Inferior parietal cortex (tissue), 1 donor: Measurements from ENCODE around the gene SORBS1.
"Not testable (repeated sequence)": the region's sequence is repeated elsewhere in the genome, so short reads cannot be mapped to it uniquely, and the experiment has no call there.

Source experiments
- DNase-seq: peaks from one replicate; pipeline ENCODE4 v3.0.0-alpha.2; 2016; ENCODE audit errors: extremely low spot score

Gene SORBS1

DNA sequence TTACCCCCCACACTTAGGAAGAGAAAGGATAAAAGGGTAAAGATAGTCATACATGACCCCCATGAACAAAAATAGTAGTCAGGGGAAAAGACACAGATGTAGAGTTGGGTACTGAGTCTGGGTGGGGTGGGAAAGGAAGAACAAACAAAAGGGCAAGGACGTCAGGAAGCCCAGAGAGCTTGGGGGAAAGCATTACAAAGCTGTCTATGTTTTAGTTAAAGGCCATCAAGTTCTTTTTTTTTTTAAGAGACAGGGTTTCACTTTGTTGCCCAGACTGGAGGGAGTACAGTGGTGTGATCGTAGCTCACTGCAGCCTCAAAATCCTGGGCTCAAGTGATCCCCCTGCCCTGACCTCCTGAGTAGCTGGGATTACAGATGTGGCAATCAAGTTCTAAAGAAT, 172.0 kb downstream of the SORBS1 start:
- no peak for DNase-seq

DNA sequence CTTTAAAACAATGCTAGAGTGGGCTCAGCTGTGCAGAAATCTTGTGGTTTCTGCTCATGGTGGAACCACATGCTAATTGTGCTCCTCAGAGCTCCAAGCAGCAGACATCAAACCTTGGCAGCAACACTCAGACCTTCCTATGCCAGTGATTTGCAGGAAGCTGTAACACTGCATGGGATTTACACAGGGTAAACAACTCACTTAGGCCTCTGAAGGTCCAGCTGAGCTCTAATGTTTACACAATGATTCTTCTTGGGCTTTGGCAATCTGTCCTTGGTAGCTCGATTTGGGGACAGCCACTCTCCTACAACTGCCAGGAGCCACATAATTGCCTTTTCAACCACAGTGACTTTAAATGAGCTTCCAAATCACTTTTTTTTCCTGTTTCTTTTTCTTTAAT, 172.6 kb downstream of the SORBS1 start:
- no peak for DNase-seq

DNA sequence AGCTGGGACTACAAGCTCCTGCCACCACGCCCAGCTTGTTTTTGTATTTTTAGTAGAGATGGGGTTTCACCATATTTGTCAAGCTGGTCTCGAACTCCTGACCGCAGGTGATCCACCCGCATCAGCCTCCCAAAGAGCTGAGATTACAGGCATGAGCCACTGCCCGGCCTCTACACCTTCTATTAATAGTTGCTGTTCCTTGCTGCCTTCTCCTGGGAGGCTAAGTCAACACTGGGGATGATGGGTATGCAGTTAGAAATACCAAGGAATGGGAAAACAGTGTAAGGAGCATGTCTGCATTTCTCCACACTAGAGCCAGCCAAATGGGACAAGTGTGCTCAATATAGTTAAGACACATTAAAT, 173.1 kb downstream of the SORBS1 start:
- DNase-seq: no peak

DNA sequence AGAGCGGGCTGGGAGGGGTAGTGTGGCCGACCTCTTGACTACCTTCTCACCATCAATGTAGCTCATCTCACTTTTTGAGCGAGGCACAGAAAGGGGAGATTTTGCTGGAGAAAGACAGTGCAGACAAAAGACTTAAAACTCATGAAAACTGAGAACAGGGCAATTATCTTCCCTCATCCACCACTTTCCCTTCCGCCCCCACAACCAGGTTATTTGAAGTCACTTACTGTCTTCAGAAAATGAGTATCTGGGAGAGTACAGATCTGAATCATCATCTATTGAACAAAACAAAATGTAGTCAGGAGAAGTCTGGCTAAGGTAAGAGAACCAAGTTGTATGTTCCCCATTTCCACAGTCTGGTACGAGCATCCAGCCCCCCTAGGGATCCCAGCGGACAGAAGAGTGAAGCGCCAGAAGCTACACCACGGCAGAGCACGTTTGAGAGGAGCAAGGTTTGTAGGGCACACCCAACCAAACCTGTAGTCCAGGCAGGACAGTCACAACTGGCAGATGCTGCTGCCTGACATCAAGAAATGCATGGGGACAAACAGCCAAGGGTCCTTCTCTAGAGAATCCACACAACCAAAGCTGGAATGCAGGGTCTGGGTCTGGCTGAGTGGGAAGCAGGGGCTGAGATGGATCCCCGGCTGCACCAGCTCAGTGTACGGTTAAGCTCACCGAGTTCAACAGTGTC, 177.0 kb downstream of the SORBS1 start:
- no peak for DNase-seq

DNA sequence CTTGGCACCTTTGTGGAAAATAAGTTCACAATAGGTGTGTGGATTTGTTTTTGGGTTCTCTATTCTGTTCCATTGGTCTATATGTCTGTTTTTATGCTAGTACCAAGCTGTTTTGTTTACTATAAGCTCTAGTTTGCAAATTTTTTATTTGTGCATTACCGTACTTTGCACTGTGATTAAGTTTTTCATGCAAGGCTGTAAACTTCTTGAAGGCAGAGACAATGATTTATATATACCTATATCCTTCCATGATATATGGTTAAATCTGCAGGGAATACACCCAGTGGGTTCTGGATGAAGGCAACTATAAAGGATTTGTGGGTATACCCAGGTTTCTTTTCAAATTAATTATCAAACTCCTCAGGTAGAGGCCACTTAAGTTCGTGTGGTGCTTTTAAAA, 178.6 kb downstream of the SORBS1 start:
- DNase-seq: no peak

DNA sequence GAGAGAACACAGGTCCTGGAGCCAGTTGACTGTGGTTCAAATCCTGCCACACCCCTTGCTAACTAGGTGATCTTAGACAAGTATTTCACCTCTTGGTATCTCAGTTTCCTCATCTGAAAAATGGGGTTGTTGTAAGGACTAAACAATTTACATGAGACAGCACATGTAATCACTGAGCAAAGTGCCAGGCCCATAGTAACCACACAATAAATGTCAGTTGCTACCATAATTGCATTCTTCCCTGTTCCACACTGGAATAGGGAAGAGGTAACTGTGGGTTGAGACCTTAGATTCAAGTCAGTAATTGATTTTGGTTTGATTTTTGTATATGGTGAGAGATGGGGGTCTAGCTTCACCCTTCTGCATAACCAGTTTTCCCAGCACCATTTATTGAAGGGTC, 179.0 kb downstream of the SORBS1 start:
- DNase-seq: no peak

DNA sequence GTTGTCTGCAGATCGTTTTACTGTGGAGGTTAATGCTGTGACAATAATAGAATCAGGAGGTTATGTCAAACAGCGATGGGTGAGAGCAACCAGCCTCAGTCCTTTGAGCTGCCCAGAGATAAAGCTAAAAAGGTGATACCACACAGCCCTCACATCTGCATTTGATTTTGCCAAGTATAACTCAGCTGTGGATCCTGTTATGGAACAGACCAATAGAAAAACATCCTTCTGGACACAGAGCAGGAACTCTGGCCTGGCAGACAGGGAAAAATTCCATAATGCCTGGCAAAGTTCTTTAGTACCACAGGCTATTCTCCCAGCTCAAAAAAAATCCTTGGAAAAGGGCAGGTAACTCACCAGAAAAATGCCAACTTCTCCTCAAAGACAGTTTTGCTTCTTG, 183.2 kb downstream of the SORBS1 start:
- no peak for DNase-seq

DNA sequence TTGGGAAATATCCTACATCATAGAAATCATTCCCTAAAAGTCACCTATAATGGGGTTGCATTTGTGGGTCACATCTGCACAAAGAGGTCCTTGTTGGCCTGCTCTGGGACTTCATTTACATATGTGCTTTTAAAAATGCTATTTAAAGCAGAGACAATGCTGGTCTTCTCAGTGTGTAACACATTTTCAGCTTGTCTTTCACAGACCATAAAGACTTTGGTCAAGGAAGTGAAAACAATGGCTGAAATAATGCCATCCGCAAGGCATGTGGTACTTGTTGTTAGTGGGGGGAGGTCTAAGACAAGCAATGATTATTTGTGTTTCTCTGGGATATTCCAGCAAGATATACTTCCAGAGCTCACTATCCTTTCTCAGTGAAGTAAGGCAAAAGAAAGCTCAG, 185.8 kb downstream of the SORBS1 start:
- no peak for DNase-seq

DNA sequence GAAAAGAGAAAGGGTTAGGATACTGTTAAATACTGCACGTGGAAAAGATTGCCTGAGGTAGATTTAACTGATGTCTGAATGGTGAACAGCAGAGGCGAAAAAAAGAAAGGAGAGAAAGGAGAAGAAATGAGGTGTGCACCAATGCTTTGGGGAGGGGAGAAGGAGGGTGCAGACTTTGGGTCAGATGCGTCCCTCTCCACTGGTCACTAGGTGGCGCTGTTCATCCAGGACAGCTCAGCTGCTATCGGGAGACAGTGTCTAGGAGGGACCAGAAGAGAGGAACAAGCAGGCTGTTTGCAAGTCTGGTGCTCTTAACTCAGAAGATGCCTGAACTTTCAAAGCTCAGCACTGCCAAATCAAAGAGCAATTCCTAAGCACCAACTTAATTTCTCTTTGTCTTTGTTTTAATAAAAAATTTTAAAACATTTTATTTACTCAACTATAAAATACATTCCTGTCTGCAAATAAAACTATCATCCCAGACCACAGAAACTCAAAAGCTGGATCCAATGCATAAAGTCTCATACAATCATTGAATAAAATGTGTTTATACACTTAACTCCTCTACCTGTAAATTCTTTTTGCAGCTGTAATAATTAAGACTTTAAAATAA, 186.5 kb downstream of the SORBS1 start:
- DNase-seq: peak; percentile 93

DNA sequence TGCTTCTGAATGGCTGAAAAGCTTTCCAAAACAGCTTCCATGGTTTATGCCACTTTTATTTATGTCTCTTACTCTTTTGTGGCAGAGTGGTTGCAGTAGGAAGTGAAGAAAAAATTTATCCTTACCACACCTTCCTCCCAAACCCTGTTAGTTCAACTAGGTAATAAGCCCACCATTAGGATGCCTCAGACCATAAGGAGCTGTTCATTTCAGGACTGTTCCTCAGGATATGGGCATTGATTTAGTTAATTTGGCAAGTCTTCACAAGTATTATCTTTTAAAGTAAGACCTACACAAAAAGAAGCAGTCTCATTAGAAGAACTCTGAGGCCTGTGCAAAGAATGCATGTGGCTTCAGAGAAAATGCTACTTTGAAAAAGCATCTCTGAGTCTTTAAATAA, 187.5 kb downstream of the SORBS1 start:
- DNase-seq: no peak

DNA sequence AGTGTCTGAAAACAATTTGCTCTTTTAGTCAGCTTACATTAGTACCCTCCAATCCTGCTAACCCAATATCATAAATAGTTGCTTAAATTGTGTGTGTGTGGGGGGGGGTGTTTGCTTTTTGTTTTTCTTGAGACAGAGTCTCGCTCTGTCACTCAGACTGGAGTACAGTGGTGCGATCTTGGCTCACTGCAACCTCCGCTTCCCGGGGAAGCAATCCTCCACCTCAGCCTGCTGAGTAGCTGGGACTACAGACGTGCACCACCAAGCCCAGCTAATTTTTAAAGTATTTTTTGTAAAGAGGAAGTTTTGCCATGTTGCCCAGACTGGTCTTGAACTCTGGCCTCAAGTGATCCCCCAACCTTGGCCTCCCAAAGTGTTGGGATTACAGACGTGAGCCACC, 196.8 kb downstream of the SORBS1 start:
- DNase-seq: no peak

DNA sequence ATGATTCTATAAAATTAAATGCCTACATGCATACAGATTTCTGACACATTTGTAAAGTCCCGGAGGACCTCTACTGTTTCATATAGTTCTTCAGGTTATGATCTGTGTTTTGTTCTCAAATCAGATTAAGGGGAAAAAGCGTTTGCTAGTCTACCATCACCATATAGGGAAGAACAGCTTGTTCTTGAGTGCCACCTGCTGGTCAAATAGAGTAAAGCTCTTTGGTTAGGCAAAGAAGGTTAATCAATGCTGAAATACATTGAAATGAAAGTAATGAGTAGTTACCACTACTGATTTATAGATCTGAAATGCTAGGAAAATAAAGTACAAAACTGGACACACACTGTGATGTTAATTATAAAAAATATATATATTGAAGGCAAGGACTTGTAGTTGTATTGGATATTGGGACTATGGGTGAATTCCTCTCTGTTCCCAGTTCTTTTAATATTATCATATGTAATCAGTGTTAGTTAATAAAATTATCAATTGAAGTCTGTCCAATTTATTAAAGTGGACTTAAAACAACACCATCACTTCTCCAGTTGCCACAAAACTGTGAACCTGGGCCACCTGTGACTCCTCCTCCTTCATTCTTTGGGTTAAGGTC, 197.8 kb downstream of the SORBS1 start:
- DNase-seq: peak; percentile 88

DNA sequence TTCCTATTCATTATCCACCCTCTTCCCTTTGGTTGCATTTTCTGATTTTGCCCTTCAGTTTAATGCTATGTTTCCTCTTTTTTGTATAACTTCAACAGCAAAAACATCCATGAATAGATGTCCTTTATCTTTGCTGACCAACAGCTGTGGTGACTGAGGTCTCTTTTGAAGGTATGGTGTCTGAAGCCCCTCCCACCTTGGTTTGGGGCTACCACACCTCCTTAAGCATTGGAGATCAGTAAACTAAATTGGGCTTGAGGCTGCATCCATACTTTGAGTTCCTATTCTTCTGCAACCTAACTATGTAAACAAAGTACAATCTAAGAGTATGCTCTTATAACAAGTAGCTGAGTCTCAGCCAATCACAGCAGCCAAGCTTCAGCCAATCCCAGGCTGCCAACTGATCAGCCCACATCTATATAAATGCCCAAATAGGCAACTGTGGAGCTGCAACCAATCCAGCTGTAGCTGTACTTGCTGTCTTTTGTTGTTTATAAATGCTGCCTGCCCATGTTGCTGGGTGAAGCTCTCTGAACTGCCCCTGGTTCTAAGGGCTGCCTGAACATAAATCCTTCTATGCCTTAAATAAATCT, 201.0 kb downstream of the SORBS1 start:
- DNase-seq: no peak

DNA sequence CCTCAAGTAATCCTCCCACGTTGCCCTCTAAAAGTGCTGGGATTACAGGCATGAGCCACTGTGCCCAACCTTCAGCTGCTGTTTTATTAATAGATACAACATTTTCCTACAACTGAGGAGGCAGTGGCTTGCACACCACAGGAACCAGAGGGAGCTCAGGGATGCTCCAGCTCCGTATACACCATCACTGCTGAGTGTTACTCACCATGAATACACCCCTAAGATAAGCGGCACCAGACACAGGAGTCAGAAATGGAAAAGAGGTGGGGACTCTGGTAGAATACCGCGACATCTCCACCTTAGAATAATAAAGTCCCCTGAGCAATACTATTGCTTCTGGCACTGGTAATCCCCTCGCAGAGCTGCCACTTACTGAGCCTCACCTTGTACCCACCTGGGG, 201.7 kb downstream of the SORBS1 start:
- DNase-seq: no peak

DNA sequence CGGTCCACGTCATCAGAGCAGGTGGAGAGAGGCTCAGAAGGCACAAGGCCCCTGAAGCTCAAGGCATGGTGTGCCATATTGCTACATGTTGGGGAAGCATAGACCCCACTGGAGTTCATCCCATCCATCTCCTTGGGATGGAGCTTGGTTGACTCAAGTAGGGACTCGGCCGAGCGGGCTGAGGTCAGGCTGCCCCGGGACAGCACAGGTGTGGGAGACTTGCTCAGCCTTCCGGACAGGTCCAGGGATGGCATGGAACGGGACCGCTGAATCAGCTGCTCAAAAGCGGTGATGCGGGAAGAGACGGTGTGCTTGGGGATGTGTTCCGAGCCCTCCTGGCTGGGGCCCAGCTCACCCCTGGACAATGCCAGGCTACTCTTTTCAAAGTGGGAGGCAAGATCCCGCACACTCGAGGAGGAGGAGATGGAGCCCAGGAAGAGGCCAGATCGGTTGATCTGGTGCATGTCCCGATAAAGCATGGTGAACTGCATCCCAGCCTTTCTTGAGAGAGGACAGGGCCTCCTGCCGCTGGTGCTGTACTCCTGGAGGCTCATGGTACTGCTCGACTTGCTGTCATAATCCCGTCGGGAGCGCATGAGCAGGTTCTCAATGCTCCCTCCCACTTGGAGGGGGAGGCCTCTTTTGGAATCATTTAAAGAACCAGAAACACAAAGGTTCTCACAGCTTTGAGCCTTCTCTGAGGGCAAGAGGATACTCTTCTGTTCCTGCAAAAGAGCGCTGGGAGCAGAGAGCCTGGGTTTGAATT, 204.8 kb downstream of the SORBS1 start:
- no peak for DNase-seq

DNA sequence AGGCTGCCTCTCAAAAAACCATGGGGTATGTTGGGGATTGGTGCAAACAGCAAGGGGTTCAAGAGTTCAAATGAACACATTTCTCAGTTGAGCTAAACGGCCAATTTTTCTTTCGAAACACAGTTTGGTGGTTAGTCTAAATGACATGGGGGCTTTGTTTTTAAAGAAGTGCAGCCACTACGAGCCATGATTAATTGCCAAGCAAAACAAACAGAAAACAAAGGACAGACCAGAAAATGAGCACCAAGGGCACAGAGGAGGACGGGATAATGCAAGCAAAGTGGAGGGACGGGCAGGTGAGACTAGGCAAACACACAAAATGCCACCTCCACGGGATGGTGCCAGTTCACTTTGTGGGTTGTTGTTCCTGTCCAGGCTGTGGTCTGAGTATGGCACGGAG, 205.9 kb downstream of the SORBS1 start:
- no peak for DNase-seq

DNA sequence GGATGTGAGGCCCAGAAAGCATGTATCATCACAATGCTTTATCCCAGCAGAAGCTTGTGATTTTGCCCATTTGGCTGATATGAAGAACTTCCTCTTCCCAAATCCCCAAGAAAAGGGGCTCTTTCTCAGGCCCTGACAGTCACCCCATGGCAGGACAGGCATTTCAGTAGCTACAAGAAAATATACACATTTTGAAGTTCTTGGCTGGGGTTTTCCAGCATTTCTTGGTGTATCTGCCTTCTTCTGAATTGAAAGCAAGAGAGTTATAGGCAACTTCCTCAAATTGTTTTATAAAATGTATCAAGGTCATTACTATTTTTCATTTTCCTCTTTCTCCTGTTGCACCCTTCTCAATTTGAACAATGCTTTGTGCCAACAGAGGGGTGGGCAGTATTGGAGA, 207.1 kb downstream of the SORBS1 start:
- DNase-seq: no peak

DNA sequence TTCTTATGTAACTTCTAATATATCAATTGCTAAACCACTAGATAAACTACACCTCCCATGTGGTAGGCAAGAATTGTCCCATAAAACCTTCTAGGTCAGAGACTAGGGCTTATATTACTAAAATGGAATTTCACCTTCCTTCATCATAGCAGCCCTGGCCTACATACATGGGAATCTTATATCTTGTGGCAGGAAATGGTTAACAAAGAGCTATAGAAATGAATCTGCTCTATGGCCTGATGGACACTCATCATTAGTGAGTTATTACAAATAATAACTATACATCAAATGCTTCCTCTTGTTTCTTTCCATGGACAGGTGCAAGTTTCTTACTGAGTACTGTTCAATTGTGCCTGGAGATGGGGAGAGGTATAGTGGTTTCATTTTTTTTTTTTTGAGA, 208.0 kb downstream of the SORBS1 start:
- no peak for DNase-seq

DNA sequence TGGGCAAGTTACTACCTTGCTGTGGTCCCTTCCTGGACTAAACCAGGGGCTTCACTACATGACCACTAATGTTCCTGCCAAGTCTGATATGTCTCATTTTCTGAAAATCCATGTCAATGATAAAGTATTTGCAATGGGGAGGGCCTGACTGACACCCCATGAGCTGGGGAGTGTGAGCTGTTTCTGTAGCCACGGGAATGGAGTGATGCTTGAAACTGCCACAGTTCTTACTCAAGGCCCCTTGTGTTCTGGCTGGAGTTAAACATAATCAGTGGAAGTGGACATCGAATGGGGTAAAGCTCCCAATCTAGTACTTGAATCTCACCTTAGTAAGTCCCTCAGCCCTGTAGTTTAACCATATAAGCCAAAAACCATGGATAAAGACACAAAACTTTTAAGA, 208.5 kb downstream of the SORBS1 start:
- no peak for DNase-seq

DNA sequence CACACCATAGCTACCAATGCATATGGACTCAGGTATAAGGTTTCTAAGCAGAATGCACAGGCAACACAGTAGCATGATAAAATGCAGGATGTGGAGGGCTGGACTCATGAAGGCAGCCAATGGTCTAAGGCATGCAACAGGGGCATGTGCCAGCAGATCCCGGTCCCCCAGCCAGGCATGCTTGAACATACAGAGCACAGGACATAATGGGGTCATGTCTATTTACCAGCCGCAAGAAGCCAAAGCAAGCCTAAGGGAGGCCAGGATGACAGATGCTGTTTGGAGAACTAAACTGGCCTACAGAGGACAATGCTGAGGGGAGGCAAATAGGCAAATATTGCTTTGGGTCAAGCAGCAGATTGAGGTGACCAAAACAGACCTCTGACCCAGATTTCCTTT, 210.3 kb downstream of the SORBS1 start:
- no peak for DNase-seq

DNA sequence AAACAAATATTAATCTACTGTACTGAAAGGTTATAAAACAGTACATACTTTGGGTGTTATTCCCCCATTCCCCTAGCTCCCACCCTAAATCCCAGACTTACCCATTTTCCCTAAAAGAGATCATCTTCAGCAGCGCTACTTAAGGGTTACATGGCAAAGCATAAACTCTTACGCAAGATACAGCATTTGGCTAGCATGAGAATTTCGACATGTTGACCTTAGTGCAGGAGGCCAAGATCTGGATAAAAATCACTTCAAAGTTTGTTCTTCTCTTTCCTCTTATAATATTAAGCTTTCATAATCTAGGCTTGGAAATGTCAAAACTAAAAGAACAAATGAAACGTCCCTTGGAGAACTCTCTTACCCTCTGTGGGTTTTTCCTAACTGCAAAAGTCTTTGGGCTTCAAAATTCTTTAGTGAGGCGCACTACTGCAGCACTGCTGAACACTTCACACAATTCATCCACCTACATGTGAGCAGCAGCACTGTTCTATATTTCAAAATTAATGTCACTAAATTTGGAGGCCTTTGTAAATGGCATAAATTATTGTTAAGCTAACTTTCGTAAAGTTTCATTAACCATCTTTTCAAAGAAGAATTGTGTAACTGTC, 210.8 kb downstream of the SORBS1 start:
- DNase-seq: no peak

DNA sequence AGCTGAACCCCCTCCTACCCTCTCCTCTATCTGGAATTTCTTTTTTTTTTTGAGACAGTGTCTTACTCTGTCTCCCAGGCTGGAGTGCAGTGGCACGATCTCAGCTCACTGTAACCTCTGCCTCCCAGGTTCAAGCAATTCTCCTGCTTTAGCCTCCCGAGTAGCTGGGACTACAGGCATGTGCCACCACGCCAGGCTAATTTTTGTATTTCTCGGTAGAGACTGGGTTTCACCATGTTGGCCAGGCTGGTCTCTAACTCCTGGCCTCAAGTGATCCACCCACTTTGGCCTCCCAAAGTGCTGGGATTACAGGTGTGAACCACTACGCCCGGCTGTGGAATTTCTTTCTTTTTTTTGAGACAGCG, 213.8 kb downstream of the SORBS1 start:
- DNase-seq: not testable (repeated sequence)
